A172 (cell line): Measurements from ENCODE around the gene SORCS2. TPM values are rescaled to one million over a fixed set of nuclear protein-coding genes. Genes with fewer than 3 reads are reported as not detected.
A peak's percentile ranks its signal among the peaks of the same experiment; 100 is the strongest.

Experiments
- DNase-seq: peaks from one replicate; pipeline ENCODE4 v3.0.0-alpha.2; 2015; ENCODE audit warnings: low spot score
- total RNA-seq: library from RNA; depleted of rRNA; stranded (reverse); fragments of >200 nt; shearing (Covaris generic); gene quantifications from 2 replicates; pipeline ENCODE4 v1.2.3, GENCODE V29; 2014

SORCS2 gene
- total RNA-seq, 1 experiment from 2014 or later: 0.78 TPM

GRCh38 chr4:7723625-7724024 lies 531.3 kb downstream of the SORCS2 start:
- no peak for DNase-seq

- DNase-seq: peak; percentile 80
Observed at GRCh38 chr4:7725951-7726350, 533.6 kb downstream of the SORCS2 start.

- no peak for DNase-seq
Observed at GRCh38 chr4:7726665-7727413, 534.5 kb downstream of the SORCS2 start.

DNA sequence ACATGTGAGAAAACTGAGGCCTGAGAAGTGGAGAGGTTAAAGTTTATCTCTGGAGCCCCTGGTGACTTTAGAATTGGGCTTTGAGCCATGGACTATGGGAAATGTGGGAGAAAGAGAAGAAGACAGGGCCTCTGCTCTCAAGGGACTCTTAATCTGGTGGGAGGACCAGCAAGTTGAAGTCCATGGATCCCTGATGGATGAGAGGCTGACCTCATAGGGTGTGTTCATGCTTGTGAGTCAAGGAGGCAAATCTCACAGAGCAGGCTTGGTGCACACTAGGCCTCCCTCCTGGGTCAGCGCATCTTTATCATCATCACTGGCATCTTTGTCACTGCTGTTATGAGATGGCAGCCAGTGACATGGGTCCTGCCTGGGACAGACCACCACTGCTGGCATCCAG lies 535.4 kb downstream of the SORCS2 start:
- DNase-seq: no peak

GRCh38 chr4:7731437-7731836 lies 539.1 kb downstream of the SORCS2 start:
- DNase-seq: no peak

GRCh38 chr4:7732263-7732662 lies 539.9 kb downstream of the SORCS2 start:
- no peak for DNase-seq

DNA sequence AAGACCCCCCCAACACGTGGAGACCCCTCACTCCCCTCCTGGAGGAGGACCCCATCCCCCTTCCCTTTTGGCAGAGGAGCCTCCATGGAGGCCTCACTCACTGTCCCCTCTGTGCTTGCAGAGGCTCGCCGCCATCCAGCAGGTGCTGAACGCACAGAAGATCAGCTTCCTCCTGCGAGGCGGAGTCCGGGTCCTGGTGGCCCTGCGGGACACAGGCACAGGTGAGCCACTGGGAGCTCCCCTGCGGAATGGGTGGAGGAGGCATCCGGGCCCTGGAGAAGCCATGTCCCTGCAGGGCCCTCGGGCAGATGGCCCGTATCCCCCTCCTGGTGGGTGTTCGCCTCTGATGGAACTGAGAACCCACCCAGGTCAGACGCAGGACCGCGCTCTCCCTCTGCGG lies 540.9 kb downstream of the SORCS2 start:
- DNase-seq: no peak

DNA sequence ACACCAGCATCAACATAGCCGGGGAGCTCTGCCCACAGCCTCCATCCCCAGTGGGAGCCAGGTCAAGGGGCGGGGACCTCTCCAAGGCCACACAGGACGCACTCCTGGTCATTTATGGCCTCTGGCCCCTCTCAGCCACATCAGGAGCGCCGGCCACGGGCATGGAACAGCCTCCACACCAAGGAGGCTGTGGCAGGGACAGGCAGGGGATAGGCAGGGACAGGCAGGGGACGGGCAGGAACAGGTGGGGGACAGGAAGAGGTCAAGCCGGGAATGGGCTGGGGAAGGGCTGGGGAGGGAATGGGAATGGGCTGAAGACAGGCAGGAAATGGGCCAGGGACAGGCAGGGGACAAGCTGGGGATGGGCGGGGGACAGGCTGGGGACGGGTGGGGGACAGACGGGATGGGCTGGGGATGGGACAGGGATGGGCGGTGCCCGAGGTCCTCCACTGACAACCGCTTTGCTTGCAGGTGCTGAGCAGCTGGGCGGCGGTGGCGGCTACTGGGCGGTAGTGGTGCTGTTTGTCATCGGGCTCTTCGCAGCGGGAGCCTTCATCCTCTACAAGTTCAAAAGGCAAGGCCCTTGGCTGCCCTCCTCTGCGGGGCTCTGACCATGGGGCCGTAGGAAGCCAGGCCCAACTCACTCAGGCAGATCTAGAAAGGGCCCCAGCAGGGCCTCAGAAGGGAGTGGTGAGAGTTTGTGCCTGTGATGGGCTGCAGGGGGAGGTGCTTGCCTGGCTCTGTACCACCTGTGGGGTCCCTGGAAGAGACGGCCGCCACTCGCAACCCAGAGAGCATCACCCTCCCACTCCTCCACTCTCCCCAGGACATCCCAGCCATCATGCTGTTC lies 541.7 kb downstream of the SORCS2 start:
- DNase-seq: no peak

DNA sequence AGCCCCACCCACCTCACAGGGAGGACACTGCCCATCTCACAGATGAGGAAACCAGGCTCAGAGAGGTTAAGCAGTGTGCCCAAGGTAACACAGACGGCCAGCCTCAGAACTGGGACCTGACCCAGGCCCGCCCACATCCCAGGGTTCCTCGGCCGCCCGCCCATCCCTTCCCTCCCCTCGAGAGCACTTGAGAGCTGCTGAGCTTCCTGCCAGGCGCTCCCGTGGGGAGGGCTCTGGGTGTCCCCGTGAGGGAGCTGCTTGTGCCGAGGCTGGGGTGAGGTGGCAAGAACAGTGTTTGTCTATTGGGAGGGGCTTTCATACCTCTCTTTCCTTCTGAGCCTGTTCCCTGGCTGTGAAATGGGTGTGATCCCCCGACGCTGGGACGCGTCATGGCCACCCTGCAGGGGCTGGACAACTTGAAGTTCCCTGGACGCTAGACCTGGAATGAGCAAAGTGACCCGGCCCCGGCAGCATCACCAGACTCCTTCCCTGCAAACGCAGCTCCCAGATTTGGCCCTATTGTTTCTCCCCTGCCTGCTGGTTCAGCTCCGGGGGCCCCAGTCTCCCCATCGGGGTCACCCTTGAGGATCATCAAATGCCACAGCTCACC lies 542.4 kb downstream of the SORCS2 start:
- DNase-seq: no peak

- DNase-seq: no peak
Observed at GRCh38 chr4:7735395-7735794, 543.1 kb downstream of the SORCS2 start.

DNA sequence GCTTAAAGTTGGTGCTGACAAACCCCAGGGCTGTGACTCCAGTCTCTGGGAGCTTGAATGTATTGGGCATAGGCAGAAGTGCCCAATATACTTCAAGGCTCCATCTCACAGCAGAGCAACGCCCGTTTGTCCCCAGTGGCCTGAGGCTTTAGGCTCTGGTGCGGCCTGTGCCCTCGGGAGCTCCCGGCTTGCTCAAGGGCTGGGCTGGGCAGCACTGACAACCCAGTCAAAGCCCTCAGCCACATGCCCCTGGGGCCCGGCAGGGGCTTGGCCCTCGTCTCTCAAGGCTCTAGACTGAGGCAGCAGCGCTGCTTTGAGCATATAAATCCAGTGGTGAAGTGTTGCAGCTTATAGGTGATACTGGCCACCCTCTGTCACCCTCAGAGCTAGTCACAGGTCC lies 543.6 kb downstream of the SORCS2 start:
- no peak for DNase-seq

DNA sequence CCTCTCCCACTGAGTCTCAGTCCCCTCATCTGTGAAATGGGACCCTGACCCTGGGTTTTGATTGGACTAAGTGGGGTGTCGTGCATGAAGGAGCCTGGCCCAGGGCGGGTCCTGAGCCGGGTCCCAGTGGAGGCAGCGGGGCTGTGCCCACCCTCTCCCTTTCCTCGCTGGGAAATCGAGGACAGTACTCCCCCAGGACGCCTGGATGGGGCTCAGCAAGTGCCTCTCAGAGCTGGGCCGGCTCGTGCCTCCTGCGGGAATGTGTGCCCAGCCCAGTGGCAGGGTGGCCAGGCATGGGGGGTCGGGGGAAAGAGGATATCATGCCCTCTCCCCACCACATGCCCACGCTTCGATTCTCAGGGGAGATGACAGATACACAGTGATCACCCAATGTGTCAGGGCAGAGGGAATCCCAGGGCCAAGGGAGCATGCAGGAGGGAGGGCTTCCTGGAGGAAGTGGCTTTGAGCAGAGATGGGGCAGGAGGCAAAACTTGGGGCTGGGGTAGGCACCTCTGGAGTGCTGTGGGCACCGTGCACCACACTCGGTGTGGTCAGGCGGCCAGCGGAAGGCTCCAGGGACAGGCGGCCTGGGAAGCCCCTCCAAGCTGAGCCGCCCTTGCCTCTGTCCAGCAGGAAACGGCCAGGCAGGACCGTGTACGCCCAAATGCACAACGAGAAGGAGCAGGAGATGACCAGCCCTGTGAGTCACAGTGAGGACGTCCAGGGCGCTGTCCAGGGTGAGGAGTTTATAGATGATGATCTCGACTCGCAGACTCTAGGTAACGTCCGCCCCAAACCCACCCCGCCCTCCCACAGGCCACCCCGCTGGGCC lies 544.3 kb downstream of the SORCS2 start:
- peak; percentile 81 for DNase-seq

DNA sequence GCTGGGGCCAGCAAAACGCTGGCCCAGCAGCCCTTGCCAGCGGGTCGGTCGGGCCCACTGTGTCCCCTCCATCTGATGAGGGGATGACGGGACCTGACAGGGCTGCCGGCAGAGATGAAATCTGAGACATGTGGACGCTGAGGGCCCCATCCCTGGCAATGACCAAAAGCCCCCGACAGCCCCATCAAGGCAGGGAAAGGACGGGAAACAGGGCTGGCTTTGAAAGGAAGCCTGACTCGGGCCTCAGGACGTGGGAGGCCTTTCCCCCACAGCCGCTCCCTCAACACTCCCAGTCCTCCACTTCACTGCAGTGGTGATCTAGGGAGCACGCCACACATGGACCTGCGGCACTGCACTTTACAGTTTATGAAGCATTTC lies 544.9 kb downstream of the SORCS2 start:
- no peak for DNase-seq

- DNase-seq: no peak
Observed at GRCh38 chr4:7737752-7738457, 545.6 kb downstream of the SORCS2 start.

- DNase-seq: no peak
Observed at GRCh38 chr4:7738458-7739076, 546.2 kb downstream of the SORCS2 start.

- no peak for DNase-seq
Observed at GRCh38 chr4:7739077-7739917, 547.0 kb downstream of the SORCS2 start.

DNA sequence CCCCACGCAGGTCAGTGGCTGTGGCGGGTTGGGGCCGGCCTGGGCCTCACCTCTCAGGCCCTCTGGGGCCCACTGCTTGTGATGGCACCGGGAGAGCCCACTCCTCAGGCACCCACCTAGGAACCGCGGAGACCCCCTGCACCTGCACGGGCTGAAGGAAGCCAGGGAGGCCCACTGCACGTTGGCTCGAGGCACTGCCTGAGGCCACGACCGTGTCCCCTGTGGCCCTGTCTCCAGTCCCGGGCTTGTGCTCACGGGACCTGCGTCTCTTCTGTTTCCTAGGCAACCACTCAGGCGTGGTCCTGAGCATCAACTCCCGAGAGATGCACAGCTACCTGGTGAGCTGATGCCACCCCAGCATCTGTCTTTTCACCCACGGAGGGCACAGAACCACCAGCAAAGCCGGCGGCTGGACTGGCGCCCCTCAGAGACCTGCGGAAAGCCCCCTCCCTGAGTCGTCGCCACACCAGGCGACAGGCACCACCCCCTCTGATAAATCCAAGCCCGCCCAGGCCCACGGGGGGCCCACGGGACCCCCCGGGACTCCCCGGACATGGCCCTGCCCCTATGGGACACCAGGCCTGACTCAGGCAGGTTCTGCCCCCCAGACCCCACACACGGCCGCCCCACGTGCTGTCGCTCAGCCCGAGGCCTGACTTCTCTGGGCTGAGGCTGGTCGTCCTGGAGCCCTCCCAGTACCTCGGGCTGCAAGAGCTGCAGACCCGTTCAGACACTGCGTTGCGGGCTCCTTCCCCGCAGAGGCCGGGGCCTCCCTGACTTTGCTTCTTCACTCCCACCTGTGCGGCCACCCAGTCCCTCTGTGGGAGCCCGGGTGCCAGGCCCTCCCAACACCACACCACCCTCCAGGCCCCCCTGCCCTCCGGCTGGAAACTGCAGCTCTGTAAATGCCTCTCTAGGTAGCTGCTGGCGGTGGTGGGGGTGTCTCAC lies 547.9 kb downstream of the SORCS2 start:
- DNase-seq: no peak

- no peak for DNase-seq
Observed at GRCh38 chr4:7740866-7741525, 548.7 kb downstream of the SORCS2 start.
